Measurements from ENCODE around the gene TSPAN9. TPM values are rescaled to one million over a fixed set of nuclear protein-coding genes. Genes with fewer than 3 reads are reported as not detected.

Gene TSPAN9
- polyA plus RNA-seq, 2 of the 4 experiments (the other 2 are of a cell fraction), result 12.4 to 16.1 TPM

GRCh38 chr12:3086729-3087323 lies 9.6 kb downstream of the TSPAN9 start:
- no peaks in the 10 kb centered on the region for H3K9me3 ChIP-seq
- H3K4me3 ChIP-seq, result no peak overlapping the region
- no peak overlapping the region for H3K27ac ChIP-seq
- no peak overlapping the region for H3K4me2 ChIP-seq
- TF ChIP-seq RCOR1 (IDR thresholded peaks at IDR 0.05; ENCODE audit: low read depth, low read length) (no peak), FOSL2 (IDR thresholded peaks at IDR 0.05) (no peak), FOSL2 (CRISPR knock-in tag; IDR thresholded peaks at IDR 0.05) (no peak), TFCP2L1 (CRISPR knock-in tag; IDR thresholded peaks at IDR 0.05) (no peak), BHLHE40 (IDR thresholded peaks at IDR 0.05; ENCODE audit: low read depth, low read length) (no peak), PHF8 (IDR thresholded peaks at IDR 0.05; ENCODE audit: borderline replicate concordance, low read depth) (no peak)
- CTCF ChIA-PET, result interaction anchor here (3.1 kb wide), 1 partner anchor 14 kb away, joined by 15 read pairs; no protein-coding TSS in a partner anchor
- 91% methylated on average over 9 of the region's 9 CpGs for WGBS (ENCODE audit: missing lambda C conversion rate)
- DNase-seq (ENCODE audit: low read depth in 1 of 2, low spot score in 1 of 2) (no peak), ATAC-seq (no peak), FAIRE-seq (no peak)
- POLR2A ChIA-PET, result no interaction called here
- no peaks in the 10 kb centered on the region for H3K4me1 ChIP-seq

DNA sequence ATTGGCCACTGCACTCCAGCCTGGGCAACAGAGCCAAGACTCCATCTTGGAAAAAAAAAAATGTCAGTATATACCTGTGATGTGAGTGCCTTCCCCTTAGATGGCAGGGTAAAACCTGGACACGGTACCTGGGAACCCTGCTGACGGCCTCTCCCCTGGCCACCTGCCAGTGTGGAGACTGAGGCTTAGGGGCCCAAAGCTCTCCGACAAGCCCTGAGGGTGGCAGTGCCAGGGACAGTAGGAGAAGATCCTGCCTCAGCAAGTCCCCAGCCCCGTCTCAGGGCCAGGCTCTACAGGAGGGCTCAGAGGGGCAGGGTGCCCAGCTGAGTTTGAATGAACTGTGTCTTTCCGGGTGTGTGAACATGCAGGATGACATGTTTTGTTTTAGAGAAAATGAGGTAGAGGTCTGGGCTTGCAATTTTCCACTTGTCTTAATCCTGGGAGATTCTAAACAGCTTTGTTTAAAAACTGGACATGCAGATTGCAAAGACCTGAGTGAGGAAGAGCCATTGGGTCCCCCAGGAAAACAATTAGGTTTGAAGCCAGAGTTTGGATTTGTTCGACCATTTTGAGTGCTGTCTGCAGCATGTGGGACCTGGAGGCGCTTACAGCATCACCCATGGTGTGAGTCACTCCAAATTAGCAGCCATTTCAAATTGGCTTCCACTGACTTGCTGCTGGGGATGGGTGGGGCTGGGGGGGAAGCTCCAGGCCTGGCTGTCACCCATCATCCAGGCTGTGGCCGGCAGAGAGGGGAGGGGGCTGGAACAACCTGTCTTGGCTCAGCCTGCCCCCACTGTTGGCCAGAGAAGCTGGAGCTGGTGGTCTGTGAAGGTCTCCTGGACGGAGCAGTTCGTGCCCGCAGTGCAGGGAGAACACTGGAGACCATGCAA lies 10.8 kb downstream of the TSPAN9 start:
- H3K4me1 ChIP-seq, result no peaks in the 10 kb centered on the region
- H3K4me3 ChIP-seq, result no peak overlapping the region
- no peaks in the 10 kb centered on the region for H3K9me3 ChIP-seq
- ChIA-PET POLR2A (no interaction called here), CTCF (interaction anchor here (0.6 to 3.1 kb wide), 5 partner anchors 10 to 47 kb away, joined by 3 to 15 read pairs (median 4); no protein-coding TSS in a partner anchor)
- no peak for TF ChIP-seq NFE2L2 (conservative IDR thresholded peaks at IDR 0.05; ENCODE audit: low read length)
- DNase-seq (ENCODE audit: low read depth in 1 of 2, low spot score in 1 of 2) (no peak), ATAC-seq (no peak), FAIRE-seq (no peak)
- H3K4me2 ChIP-seq, result no peak overlapping the region
- H3K27ac ChIP-seq, result no peak overlapping the region
- WGBS (ENCODE audit: missing lambda C conversion rate), result 86% methylated on average over 11 of the region's 11 CpGs

DNA sequence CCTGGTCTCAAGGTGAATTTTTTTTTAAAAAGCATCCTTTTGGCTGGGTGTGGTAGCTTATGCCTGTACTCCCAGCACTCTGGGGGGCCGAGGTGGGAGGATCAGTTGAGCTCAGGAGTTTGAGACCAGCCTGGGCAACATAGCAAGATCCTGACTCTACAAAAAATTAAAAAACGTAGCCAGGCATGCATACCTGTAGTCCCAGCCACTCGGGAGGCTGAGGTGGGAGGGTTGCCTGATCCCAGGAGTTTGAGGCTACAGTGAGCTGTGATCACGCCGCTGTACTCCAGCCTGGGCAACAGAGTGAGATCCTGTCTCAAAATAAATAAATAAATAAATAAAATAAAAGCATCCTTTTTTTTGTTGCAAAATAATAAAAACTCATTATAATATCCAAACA lies 12.4 kb downstream of the TSPAN9 start:
- DNase-seq (ENCODE audit: low read depth in 1 of 2, low spot score in 1 of 2) (no peak), FAIRE-seq (no peak), ATAC-seq (no peak)
- ChIA-PET POLR2A (no interaction called here), CTCF (interaction anchor here (1.2 to 3.8 kb wide), 4 partner anchors 15 to 186 kb away, joined by 3 to 17 read pairs (median 5); no protein-coding TSS in a partner anchor)
- no peaks in the 10 kb centered on the region for H3K4me1 ChIP-seq
- no peak overlapping the region for H3K4me3 ChIP-seq
- TF ChIP-seq HEYL (CRISPR knock-in tag; IDR thresholded peaks at IDR 0.05) (no peak), EP300 (IDR thresholded peaks at IDR 0.05) (no peak), ZC3H11A (IDR thresholded peaks at IDR 0.05) (no peak), EHF (CRISPR knock-in tag; IDR thresholded peaks at IDR 0.05) (no peak), CTCF (IDR thresholded peaks at IDR 0.05) (no peak), NR3C1 (IDR thresholded peaks at IDR 0.05) (no peak), BHLHE40 (IDR thresholded peaks at IDR 0.05; ENCODE audit: low read depth, low read length) (no peak), ZSCAN20 (CRISPR knock-in tag; IDR thresholded peaks at IDR 0.05) (no peak)
- H3K27ac ChIP-seq, result no peak overlapping the region
- H3K4me2 ChIP-seq, result no peak overlapping the region
- WGBS (ENCODE audit: missing lambda C conversion rate), result 80% methylated on average over 5 of the region's 5 CpGs
- no peaks in the 10 kb centered on the region for H3K9me3 ChIP-seq

GRCh38 chr12:3090240-3091037 lies 13.3 kb downstream of the TSPAN9 start:
- CTCF ChIA-PET, result interaction anchor here (0.6 to 3.8 kb wide), 5 partner anchors 11 to 185 kb away, joined by 3 to 17 read pairs (median 9); no protein-coding TSS in a partner anchor
- POLR2A ChIA-PET, result no interaction called here
- TF ChIP-seq TP53 (CRISPR knock-in tag; IDR thresholded peaks at IDR 0.05) (no peak), HOXA7 (CRISPR knock-in tag; IDR thresholded peaks at IDR 0.05) (no peak), CTCF (IDR thresholded peaks at IDR 0.05) (no peak), SREBF2 (IDR thresholded peaks at IDR 0.05) (no peak), REST (IDR thresholded peaks at IDR 0.05) (no peak), RAD21 (conservative IDR thresholded peaks at IDR 0.05 in 1 of 2, IDR thresholded peaks at IDR 0.05 in 1 of 2) (no peak)

More at GRCh38 chr12:3090240-3091037, 13.3 kb downstream of the TSPAN9 start:
- H3K4me1 ChIP-seq, result no peaks in the 10 kb centered on the region
- H3K27ac ChIP-seq, result no peak overlapping the region
- no peak overlapping the region for H3K4me2 ChIP-seq
- FAIRE-seq (no peak), DNase-seq (ENCODE audit: low read depth in 1 of 2, low spot score in 1 of 2) (no peak), ATAC-seq (no peak)
- no peak overlapping the region for H3K4me3 ChIP-seq
- H3K9me3 ChIP-seq, result no peaks in the 10 kb centered on the region
- WGBS (ENCODE audit: missing lambda C conversion rate), result 85% methylated on average over 17 of the region's 17 CpGs
